Measurements from ENCODE around the gene COL23A1. TPM values are rescaled to one million over a fixed set of nuclear protein-coding genes. Genes with fewer than 3 reads are reported as not detected.

The COL23A1 gene
- total RNA-seq, 1 donor from 2014 or later = 0.12 TPM

GRCh38 chr5:178573216-178573615 lies 17.0 kb downstream of the COL23A1 start:
- H3K4me1 Mint-ChIP-seq (ENCODE audit: low read depth) = no peaks in the 10 kb centered on the region
- peaks cover 17% of the 10 kb centered on the region for H3K27me3 Mint-ChIP-seq (ENCODE audit: low read depth)
- H3K9me3 Mint-ChIP-seq (ENCODE audit: low read depth) = peaks cover 12% of the 10 kb centered on the region
- no peak overlapping the region for H3K27ac Mint-ChIP-seq (ENCODE audit: unreplicated experiment)
- no peak overlapping the region for H3K4me3 Mint-ChIP-seq (ENCODE audit: unreplicated experiment)
- DNase-seq (ENCODE audit: low spot score) = no peak
- H3K36me3 Mint-ChIP-seq (ENCODE audit: low read depth) = peaks cover 4% of the 10 kb centered on the region
- no peak for TF ChIP-seq CTCF (IDR thresholded peaks at IDR 0.05)

GRCh38 chr5:178572617-178573016 lies 17.6 kb downstream of the COL23A1 start:
- Mint-ChIP-seq H3K9me3 (ENCODE audit: low read depth) (peaks cover 12% of the 10 kb centered on the region), H3K4me1 (ENCODE audit: low read depth) (no peaks in the 10 kb centered on the region), H3K27ac (ENCODE audit: unreplicated experiment) (no peak overlapping the region), H3K4me3 (ENCODE audit: unreplicated experiment) (no peak overlapping the region), H3K27me3 (ENCODE audit: low read depth) (peaks cover 13% of the 10 kb centered on the region), H3K36me3 (ENCODE audit: low read depth) (peaks cover 4% of the 10 kb centered on the region)
- TF ChIP-seq CTCF (IDR thresholded peaks at IDR 0.05) = no peak
- no peak for DNase-seq (ENCODE audit: low spot score)

- H3K27ac Mint-ChIP-seq (ENCODE audit: unreplicated experiment) = no peak overlapping the region
- peaks cover 4% of the 10 kb centered on the region for H3K36me3 Mint-ChIP-seq (ENCODE audit: low read depth)
- H3K4me3 Mint-ChIP-seq (ENCODE audit: unreplicated experiment) = no peak overlapping the region
- peaks cover 11% of the 10 kb centered on the region for H3K27me3 Mint-ChIP-seq (ENCODE audit: low read depth)
- DNase-seq (ENCODE audit: low spot score) = no peak
- no peaks in the 10 kb centered on the region for H3K4me1 Mint-ChIP-seq (ENCODE audit: low read depth)
- no peak for TF ChIP-seq CTCF (IDR thresholded peaks at IDR 0.05)
- H3K9me3 Mint-ChIP-seq (ENCODE audit: low read depth) = peaks cover 12% of the 10 kb centered on the region
Measured at GRCh38 chr5:178569485-178569884, 20.7 kb downstream of the COL23A1 start.

GRCh38 chr5:178564811-178565550 lies 25.2 kb downstream of the COL23A1 start:
- no peak for DNase-seq (ENCODE audit: low spot score)
- Mint-ChIP-seq H3K27ac (ENCODE audit: unreplicated experiment) (no peak overlapping the region), H3K4me3 (ENCODE audit: unreplicated experiment) (no peak overlapping the region), H3K4me1 (ENCODE audit: low read depth) (no peaks in the 10 kb centered on the region), H3K9me3 (ENCODE audit: low read depth) (no peaks in the 10 kb centered on the region), H3K36me3 (ENCODE audit: low read depth) (peaks cover 2% of the 10 kb centered on the region), H3K27me3 (ENCODE audit: low read depth) (peaks cover 23% of the 10 kb centered on the region)
- no peak for TF ChIP-seq CTCF (IDR thresholded peaks at IDR 0.05)

GRCh38 chr5:178564397-178564796 lies 25.8 kb downstream of the COL23A1 start:
- no peak for DNase-seq (ENCODE audit: low spot score)
- Mint-ChIP-seq H3K4me3 (ENCODE audit: unreplicated experiment) (no peak overlapping the region), H3K27me3 (ENCODE audit: low read depth) (peaks cover 27% of the 10 kb centered on the region), H3K27ac (ENCODE audit: unreplicated experiment) (no peak overlapping the region), H3K36me3 (ENCODE audit: low read depth) (peaks cover 2% of the 10 kb centered on the region), H3K9me3 (ENCODE audit: low read depth) (no peaks in the 10 kb centered on the region), H3K4me1 (ENCODE audit: low read depth) (no peaks in the 10 kb centered on the region)
- TF ChIP-seq CTCF (IDR thresholded peaks at IDR 0.05) = no peak

All from chondrocyte (in vitro differentiated cells).